Measurements from ENCODE around the gene EIPR1.
A peak's percentile ranks its signal among the peaks of the same experiment; 100 is the strongest.

EIPR1 gene

DNA sequence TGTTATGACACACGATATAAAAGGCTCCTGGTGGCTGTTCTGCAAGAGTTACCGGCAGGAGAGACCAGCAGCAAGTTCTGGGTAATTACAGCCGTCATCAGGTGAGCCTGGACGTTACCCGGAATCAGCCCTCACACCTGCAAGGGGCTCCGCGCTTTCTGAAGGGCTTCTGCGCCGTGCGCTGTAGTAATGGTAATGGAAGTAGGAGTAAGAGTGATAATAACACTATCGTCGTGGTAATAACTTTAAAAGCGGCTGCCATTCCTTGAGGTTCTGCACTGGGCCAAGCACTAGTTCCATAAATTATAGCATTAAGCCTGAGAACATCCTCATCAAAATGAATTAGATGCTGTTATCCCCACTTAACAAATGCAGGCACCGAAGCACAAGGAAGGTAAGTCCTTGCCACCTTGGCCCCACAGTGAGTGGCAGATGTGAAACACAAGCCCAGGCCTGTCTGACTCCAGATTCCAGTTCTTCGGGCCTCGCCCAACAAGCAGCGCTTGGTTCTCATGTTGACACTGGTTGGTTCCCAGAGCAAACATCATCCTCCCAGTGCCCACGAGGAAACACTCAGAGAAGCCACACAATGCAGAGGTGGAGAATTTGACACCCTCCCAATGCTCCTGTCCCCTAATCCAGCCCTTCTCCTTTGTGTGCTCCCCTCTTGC, 205.2 kb downstream of the EIPR1 start:
- H3K4me3 ChIP-seq (ENCODE audit: low read length): no peak overlapping the region
- no peak for DNase-seq (ENCODE audit: low read depth)
- TF ChIP-seq, protein P1, sequence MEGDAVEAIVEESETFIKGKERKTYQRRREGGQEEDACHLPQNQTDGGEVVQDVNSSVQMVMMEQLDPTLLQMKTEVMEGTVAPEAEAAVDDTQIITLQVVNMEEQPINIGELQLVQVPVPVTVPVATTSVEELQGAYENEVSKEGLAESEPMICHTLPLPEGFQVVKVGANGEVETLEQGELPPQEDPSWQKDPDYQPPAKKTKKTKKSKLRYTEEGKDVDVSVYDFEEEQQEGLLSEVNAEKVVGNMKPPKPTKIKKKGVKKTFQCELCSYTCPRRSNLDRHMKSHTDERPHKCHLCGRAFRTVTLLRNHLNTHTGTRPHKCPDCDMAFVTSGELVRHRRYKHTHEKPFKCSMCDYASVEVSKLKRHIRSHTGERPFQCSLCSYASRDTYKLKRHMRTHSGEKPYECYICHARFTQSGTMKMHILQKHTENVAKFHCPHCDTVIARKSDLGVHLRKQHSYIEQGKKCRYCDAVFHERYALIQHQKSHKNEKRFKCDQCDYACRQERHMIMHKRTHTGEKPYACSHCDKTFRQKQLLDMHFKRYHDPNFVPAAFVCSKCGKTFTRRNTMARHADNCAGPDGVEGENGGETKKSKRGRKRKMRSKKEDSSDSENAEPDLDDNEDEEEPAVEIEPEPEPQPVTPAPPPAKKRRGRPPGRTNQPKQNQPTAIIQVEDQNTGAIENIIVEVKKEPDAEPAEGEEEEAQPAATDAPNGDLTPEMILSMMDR (conservative IDR thresholded peaks at IDR 0.05; ENCODE audit: low read length): no peak

DNA sequence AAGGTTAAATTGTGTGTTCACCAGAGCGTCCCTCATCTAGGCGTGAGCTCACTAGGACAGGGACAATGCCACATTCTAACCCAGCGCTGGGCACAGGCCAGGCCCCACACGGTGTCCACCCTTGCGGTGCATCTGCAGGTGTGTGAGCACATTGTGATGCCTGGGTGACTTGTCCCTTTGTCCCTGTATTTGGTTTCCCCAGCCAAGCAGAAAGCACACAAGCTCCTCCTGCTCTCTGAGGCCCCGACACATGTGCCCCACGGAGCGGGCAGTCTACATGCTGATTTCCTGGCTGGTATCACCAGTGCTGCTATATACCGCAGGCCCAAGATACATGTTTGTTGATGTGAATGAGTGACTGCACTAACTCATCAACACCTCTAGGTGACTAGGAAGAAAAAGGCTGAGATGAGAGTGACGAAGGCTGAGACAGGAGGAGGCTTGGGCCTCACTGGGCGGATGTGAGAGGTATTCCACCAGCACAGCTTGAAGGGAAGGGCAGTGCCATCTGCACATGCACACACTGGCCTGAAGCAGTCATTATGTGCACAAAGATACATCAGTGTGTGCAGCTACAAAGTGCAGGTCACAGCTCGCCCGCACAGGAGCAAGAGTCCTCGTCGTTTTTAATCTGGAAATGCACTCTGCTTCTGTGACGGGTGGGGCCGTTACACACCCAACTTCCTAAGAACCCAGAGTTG, 205.9 kb downstream of the EIPR1 start:
- no peak overlapping the region for H3K4me3 ChIP-seq (ENCODE audit: low read length)
- TF ChIP-seq, protein P1 (conservative IDR thresholded peaks at IDR 0.05; ENCODE audit: low read length): no peak
- no peak for DNase-seq (ENCODE audit: low read depth)

DNA sequence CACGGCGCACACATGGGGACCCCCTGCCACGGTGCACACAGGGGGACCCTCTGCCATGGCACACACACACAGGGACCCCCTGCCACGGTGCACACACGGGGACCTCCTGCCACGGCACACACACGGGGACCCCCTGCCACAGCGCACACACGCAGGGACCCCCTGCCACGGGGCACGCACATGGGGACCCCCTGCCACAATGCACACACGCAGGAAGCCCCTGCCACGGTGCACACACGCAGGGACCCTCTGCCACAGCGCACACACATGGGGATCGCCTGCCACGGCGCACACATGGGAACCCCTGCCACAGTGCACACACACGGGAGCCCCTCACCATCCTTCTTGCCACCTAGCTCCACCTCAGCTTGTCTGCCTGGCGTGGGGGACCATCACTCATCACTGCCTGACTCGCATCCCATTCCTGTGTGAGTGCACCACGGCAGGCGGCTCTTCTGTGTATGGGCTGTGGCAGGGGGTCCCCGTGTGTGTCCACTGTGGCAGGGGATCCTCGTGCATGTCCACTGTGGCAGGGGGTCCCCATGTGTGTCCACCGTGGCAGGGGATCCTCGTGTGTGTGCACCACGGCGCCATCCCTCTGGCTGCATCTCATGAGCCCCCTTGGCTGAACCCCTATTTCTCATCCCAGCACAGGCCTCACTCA, 206.7 kb downstream of the EIPR1 start:
- TF ChIP-seq, protein P1 (conservative IDR thresholded peaks at IDR 0.05; ENCODE audit: low read length): no peak

DNA sequence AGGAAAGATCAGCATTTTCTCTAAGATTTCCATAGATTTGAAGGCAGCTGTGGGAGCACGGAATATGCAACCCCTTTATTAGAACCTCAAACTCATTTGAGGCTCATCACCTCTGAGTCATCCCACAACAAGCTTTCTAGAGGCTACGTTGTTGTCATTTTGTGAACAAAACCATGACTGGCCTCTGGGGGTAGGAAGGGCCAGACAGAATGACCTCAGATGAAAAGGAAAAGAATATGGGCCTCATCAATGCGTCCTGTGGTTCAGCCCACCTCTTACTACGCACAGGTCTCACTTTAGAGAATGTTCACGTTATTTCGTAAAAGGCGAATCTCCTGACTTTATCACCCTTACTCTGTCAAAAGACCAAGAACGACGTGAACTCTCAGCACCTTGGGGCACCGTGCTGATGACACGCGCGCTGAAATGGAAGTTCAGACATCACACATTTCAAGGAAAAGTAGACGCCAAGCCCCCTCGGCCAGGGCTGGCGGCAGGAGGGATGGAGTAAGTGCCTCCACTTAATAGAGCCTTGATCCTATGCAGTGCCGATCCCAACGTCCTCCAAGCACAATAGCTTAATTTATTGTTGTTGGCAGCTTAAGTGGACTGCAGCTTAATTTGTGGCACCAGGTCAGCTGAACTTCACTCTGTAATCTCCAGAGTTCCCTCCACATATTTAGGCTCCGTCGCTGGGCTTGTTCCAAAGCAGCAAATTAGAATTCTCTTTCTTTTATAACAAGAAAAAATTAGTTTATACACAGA, 208.3 kb downstream of the EIPR1 start:
- peak; percentile 66 for DNase-seq (ENCODE audit: low read depth)

More for the DNA sequence above, 206.7 kb downstream of the EIPR1 start:
- no peak overlapping the region for H3K4me3 ChIP-seq (ENCODE audit: low read length)
- DNase-seq (ENCODE audit: low read depth): no peak

DNA sequence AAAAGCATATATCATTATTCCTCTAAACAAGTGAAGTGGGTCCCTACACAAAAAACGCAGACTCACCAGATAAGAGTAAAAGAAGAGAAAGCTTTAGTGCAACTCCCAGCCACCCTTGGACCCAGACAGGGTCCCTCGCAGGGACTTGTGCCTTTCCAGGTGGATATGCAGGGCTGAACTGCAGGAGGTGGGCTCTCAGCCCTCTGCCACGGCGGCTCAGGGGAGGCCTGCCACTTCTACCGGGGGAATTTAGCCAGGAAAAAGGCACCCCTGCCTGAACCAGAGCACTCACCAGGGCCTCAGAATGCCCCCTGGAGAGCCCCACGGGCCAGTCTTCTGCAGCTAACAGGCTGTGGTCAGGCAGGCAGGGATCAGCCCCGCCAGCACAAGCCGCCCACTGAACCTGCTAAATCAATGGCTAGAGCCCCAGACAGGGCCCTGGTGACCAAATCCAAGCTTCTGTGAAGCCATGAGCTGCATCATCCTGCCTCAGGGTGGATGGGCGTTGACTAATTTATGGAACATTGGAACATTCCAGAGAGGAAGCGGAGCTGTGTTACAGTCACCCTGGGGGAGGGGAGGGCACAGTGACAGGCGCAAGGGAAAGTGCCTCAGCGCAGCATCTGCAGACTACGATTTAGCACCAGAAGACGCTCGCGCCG, 209.3 kb downstream of the EIPR1 start:
- DNase-seq (ENCODE audit: low read depth): peak; percentile 68
- no peak overlapping the region for H3K4me3 ChIP-seq (ENCODE audit: low read length)
- TF ChIP-seq, protein P1 (conservative IDR thresholded peaks at IDR 0.05; ENCODE audit: low read length): no peak

More for the DNA sequence above, 208.3 kb downstream of the EIPR1 start:
- TF ChIP-seq, protein P1 (conservative IDR thresholded peaks at IDR 0.05; ENCODE audit: low read length): peak; percentile 41
- no peak overlapping the region for H3K4me3 ChIP-seq (ENCODE audit: low read length)

DNA sequence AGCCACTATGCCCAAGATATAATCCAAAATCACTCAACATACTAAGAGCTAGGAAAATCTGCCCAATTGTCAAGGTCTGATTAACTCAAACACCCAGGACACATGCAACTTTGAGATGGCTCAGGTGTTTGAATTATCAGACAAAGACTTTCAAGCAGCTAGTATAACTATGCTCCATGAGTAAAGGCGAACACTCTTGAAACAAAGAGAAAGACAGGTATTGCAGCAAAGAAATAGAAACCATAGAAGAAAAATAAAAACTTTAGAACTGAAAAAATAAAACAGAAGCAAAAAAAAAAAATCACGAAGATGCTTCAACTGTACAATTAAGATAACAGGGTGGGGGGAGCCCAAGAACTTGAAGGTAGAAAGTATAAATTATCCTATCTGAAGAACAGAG, 214.2 kb downstream of the EIPR1 start:
- TF ChIP-seq, protein P1 (conservative IDR thresholded peaks at IDR 0.05; ENCODE audit: low read length): no peak
- no peak for DNase-seq (ENCODE audit: low read depth)
- no peak overlapping the region for H3K4me3 ChIP-seq (ENCODE audit: low read length)
